Esophagus squamous epithelium (tissue), 5 donors: ENCODE results near the gene GALNTL6. TPM values are rescaled to one million over a fixed set of nuclear protein-coding genes. Genes with fewer than 3 reads are reported as not detected.

Experiments used
- DNase-seq: peaks from one replicate; lab custom pipeline; 2025; lab: John Stamatoyannopoulos, UW
- H3K27ac ChIP-seq, 4 donors: fragments of 200-600 bp; sonication (generic); one replicate each; pipeline ENCODE4 v1.5.1; 2016 to 2019; ENCODE audit warnings: mild to moderate bottlenecking in 1 of 4
- H3K27me3 ChIP-seq, 4 donors: fragments of 200-600 bp; sonication (generic); 1 replicate in 3 of 4; 2 replicates in 1 of 4; pipeline versions ENCODE4 v1.5.1 to v1.6.0; 2017 to 2021; ENCODE audit warnings: antibody characterized with exemption in 1 of 4
- H3K36me3 ChIP-seq, 3 donors: fragments of 200-600 bp; sonication (generic); one replicate each; pipeline ENCODE4 v1.5.1; 2016 to 2019
- H3K4me1 ChIP-seq, 3 donors: fragments of 200-600 bp; sonication (generic); one replicate each; pipeline ENCODE4 v1.5.1; 2017 to 2019
- H3K4me3 ChIP-seq, 4 donors: fragments of 200-600 bp; sonication (generic); 1 replicate in 3 of 4; 2 replicates in 1 of 4; pipeline ENCODE4 v1.5.1; 2016 to 2019; ENCODE audit warnings: mild to moderate bottlenecking in 2 of 4, moderate library complexity in 1 of 4
- H3K9me3 ChIP-seq, 3 donors: fragments of 200-600 bp; sonication (generic); one replicate each; pipeline ENCODE4 v1.5.1; 2016 to 2019
- POLR2A ChIP-seq, 4 donors: fragments of 450-650 bp; IDR thresholded peaks; one replicate each; pipeline ENCODE4 v1.6.1; 2017; ENCODE audit warnings: antibody characterized with exemption in 4 of 4, mild to moderate bottlenecking in 4 of 4, moderate library complexity in 3 of 4
- WGBS, 2 donors: methylation state at CpG; one replicate each; pipeline ENCODE4 v1.1.5; 2018; 5-methylcytosine and 5-hydroxymethylcytosine counted together
- intact Hi-C: fragments of 100-400 bp; cut with DNase I; formaldehyde crosslinking; loops from one replicate; pipeline ENCODE4 v1.15.0; 2022
- total RNA-seq, 4 donors: library from RNA; depleted of rRNA; stranded (reverse); fragments of >200 nt; gene quantifications; one replicate each; pipeline ENCODE4 v1.1.0, GENCODE V29; 2016
- TF ChIP-seq, protein P1 (sequence below), 6 experiments: fragments of 450-650 bp in 4 of 6; fragments of 200-600 bp in 2 of 6; sonication (generic) in 2 of 6; IDR thresholded peaks; one replicate each; pipeline ENCODE4 v1.5.1; 2016 to 2019; ENCODE audit warnings: antibody characterized with exemption in 6 of 6, mild to moderate bottlenecking in 4 of 6, moderate library complexity in 4 of 6
- donor health status: DM: yes; HTN: yes; CAD: no.

Gene GALNTL6
- total RNA-seq, 4 donors from 2014 or later = 0.12 TPM; not detected in 3

DNA sequence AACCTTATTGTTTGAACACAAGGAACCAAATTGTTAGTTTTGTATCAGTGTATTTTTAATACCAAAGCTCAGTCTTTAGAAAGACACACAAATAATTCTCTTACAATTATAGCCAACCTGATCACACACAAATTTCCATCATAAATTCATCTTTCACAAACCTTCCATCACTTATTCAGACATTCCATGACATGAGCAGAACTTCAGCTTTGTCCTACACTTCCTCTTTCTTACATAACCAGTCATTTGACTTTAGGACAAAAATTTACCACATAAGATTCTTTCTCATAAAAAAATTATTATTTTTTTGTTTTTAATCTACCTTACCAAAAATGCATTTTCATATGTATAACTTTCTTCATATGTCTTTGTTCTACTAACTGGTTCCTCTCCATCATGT is 312.2 kb downstream of the GALNTL6 start:
- Histone ChIP-seq H3K4me3 (no peak overlapping the region), H3K36me3 (no peaks in the 10 kb centered on the region), H3K4me1 (no peaks in the 10 kb centered on the region), H3K27me3 (no peaks in the 10 kb centered on the region), H3K27ac (no peak overlapping the region), H3K9me3 (no peaks in the 10 kb centered on the region)
- DNase-seq = no peak
- no peak for TF ChIP-seq POLR2A (IDR thresholded peaks at IDR 0.05)
- TF ChIP-seq, protein P1, sequence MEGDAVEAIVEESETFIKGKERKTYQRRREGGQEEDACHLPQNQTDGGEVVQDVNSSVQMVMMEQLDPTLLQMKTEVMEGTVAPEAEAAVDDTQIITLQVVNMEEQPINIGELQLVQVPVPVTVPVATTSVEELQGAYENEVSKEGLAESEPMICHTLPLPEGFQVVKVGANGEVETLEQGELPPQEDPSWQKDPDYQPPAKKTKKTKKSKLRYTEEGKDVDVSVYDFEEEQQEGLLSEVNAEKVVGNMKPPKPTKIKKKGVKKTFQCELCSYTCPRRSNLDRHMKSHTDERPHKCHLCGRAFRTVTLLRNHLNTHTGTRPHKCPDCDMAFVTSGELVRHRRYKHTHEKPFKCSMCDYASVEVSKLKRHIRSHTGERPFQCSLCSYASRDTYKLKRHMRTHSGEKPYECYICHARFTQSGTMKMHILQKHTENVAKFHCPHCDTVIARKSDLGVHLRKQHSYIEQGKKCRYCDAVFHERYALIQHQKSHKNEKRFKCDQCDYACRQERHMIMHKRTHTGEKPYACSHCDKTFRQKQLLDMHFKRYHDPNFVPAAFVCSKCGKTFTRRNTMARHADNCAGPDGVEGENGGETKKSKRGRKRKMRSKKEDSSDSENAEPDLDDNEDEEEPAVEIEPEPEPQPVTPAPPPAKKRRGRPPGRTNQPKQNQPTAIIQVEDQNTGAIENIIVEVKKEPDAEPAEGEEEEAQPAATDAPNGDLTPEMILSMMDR (IDR thresholded peaks at IDR 0.05) = no peak
- intact Hi-C loops = no loop called here

DNA sequence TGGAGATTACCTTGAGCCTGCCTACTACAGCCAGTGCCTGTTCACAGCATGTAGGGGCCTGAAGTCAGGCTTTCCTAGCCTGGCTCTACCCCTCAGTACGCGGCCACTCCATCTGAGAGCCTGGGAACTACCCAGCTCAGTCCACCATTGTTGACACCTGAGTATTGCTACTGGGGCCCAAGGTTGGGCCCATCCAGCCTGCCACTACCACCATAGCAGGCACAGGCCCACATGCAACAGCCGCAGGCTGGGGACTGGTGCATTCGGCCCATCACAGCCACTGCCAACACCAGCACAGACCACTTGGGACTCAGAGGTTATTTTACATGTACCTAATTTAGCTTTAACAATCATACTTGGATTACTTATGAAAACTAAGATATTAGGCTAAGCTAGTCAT is 314.0 kb downstream of the GALNTL6 start:
- TF ChIP-seq, protein P1 (IDR thresholded peaks at IDR 0.05) = no peak
- no peak for TF ChIP-seq POLR2A (IDR thresholded peaks at IDR 0.05)
- no peaks in the 10 kb centered on the region for H3K9me3 ChIP-seq
- intact Hi-C loops = no loop called here
- no peak overlapping the region for H3K4me3 ChIP-seq
- DNase-seq = no peak
- H3K27ac ChIP-seq = no peak overlapping the region
- H3K27me3 ChIP-seq = no peaks in the 10 kb centered on the region
- 96 to 97% methylated on average over 4 of the region's 4 CpGs for WGBS, 2 donors
- H3K36me3 ChIP-seq = no peaks in the 10 kb centered on the region
- no peaks in the 10 kb centered on the region for H3K4me1 ChIP-seq

DNA sequence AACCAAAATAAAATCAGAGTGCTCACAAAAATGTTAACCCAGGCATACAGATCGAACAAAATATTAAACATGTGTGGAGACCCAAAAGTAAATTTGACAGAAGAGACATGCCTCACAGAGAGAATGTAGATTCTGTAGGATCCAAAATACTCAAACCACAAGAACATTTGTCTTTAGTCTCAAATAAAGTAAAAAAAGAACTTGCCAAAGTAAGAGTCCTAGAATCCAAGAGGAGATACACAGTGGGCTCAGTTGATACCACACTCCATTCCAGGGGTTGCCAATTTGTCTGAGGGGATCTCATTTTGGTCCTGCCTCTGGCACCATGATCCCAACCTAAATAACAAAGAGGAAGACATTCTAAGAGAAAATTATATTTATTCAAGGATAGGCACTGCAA is 316.4 kb downstream of the GALNTL6 start:
- no peaks in the 10 kb centered on the region for H3K27me3 ChIP-seq
- TF ChIP-seq, protein P1 (IDR thresholded peaks at IDR 0.05) = no peak
- TF ChIP-seq POLR2A (IDR thresholded peaks at IDR 0.05) = no peak
- H3K4me3 ChIP-seq = no peak overlapping the region
- no peak for DNase-seq
- intact Hi-C loops = no loop called here
- no peaks in the 10 kb centered on the region for H3K4me1 ChIP-seq
- H3K27ac ChIP-seq = no peak overlapping the region
- H3K9me3 ChIP-seq = no peaks in the 10 kb centered on the region
- H3K36me3 ChIP-seq = no peaks in the 10 kb centered on the region
- 55 to 64% methylated on average over 1 of the region's 1 CpG for WGBS, 2 donors

DNA sequence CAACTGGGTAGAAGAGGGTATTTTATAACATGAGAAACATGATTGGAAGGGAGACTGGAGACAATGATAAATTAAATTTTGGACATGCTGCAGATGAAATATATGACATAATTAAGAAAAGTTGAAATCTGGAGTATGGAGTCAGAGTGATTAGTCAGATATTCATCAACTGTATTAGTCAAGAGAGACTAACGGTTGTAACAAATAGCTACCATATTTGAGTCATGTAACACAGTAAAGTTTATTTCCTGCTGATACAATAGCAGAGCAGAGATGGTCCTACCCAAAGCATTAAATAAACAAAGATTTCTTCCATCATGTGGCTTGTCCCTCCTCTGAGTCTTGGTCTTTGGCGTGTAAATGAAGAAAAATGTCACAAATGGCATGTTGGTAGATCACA is 321.3 kb downstream of the GALNTL6 start:
- no peaks in the 10 kb centered on the region for H3K4me1 ChIP-seq
- no peaks in the 10 kb centered on the region for H3K9me3 ChIP-seq
- no peak overlapping the region for H3K27ac ChIP-seq
- 59 to 61% methylated on average over 2 of the region's 2 CpGs for WGBS, 2 donors
- intact Hi-C loops = no loop called here
- no peaks in the 10 kb centered on the region for H3K36me3 ChIP-seq
- no peak overlapping the region for H3K4me3 ChIP-seq
- TF ChIP-seq, protein P1 (IDR thresholded peaks at IDR 0.05) = no peak
- no peak for TF ChIP-seq POLR2A (IDR thresholded peaks at IDR 0.05)
- DNase-seq = no peak
- no peaks in the 10 kb centered on the region for H3K27me3 ChIP-seq

DNA sequence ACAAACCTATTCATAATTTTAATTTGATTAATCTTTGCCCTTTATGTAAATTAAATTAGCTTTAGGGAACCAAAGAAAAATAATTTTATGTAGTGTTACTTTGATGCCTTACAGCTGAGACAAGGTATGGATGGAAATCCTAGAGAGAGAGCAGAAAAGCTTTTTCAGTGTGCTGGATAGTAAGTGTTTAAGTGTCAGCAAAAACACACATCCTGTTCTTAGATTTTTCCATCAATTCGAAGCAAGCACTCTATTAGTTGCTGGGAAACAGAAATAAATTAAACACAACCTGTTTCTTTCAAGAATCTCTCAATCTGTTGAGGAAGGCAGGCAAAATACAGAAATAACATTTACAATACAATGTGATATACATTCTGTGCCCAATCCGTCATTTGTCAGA is 327.8 kb downstream of the GALNTL6 start:
- Histone ChIP-seq H3K36me3 (no peaks in the 10 kb centered on the region), H3K9me3 (no peaks in the 10 kb centered on the region), H3K4me3 (no peak overlapping the region), H3K4me1 (no peaks in the 10 kb centered on the region), H3K27ac (no peak overlapping the region), H3K27me3 (no peaks in the 10 kb centered on the region)
- 44 to 46% methylated on average over 2 of the region's 2 CpGs for WGBS, 2 donors
- TF ChIP-seq, protein P1 (IDR thresholded peaks at IDR 0.05) = no peak
- TF ChIP-seq POLR2A (IDR thresholded peaks at IDR 0.05) = no peak
- intact Hi-C loops = no loop called here
- no peak for DNase-seq
